ENCODE data around the gene CACHD1.

- TF ChIP-seq CTCF (IDR thresholded peaks at IDR 0.05) (no peak), GABPA (IDR thresholded peaks at IDR 0.05; ENCODE audit: low read depth) (no peak), EZH2phosphoT487 (IDR thresholded peaks at IDR 0.05; ENCODE audit: borderline replicate concordance, low read depth) (no peak), CHD2 (IDR thresholded peaks at IDR 0.05; ENCODE audit: low read length, partially characterized antibody) (no peak), PBX3 (IDR thresholded peaks at IDR 0.05) (no peak), TAF1 (IDR thresholded peaks at IDR 0.05; ENCODE audit: borderline replicate concordance, low read depth, low read length) (no peak), EP300 (IDR thresholded peaks at IDR 0.05; ENCODE audit: borderline replicate concordance in 1 of 2, low read depth in 1 of 2, low read length in 1 of 2) (no peak), MXI1 (IDR thresholded peaks at IDR 0.05; ENCODE audit: low read depth, low read length) (no peak), RAD21 (IDR thresholded peaks at IDR 0.05; ENCODE audit: low read length) (no peak), TEAD4 (IDR thresholded peaks at IDR 0.05; ENCODE audit: borderline replicate concordance, insufficient read depth) (no peak), NRF1 (IDR thresholded peaks at IDR 0.05; ENCODE audit: low read depth, low read length) (no peak), REST (IDR thresholded peaks at IDR 0.05; ENCODE audit: low read depth, low read length) (no peak), POLR2AphosphoS5 (IDR thresholded peaks at IDR 0.05; ENCODE audit: low read depth, low read length) (no peak)
These were observed 23.9 kb downstream of the CACHD1 start for GRCh38 chr1:64493831-64494230.
